HG02623 (cell line): Measurements from ENCODE around the gene NTRK3.

ENCODE experiments used
- ATAC-seq: cut with Tn5 transposase; IDR thresholded peaks from one replicate; pipeline ENCODE4 v1.9.1; 2021; ENCODE audit warnings: moderate library complexity; ENCODE audit not compliant: unreplicated experiment

Gene NTRK3

DNA sequence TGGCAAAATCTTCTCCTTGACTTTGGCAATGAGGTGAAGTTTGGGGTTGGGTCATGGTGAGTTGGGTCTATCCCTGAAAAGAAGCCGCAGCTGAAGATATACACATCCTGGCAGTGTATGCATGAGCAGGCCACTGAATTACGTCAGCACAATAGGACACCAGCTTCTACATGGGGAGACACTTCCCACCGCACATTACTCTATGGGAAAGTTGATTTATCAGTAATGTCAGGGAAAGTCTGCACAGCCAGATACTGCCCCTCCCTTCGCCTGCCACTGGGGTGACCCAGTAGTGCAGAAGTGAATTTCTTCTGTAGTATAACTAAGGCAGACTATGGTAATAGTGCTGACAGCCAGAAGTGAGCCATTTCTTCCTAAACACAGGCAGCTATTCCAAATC lies 245.0 kb downstream of the NTRK3 start:
- no peak for ATAC-seq

DNA sequence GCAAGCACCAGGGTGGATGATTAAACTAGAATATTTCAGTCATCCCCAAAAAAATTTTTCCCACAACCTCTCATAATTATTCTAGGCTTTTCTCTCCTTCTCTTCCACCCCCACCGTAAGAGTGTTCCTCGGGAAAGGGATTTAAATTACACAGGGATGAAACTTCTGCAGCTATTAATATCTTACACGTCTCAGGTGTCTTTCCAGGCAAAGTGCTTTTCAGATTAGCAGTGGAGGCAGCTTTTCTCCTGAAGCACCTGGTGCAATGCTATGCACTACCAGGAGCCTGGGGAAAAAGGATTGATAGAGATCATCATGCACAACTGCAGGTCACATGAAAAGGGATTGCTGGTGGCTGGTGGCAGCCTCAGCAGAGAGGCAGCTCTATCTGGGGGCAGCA lies 250.4 kb downstream of the NTRK3 start:
- ATAC-seq: no peak

GRCh38 chr15:88004399-88004798 lies 252.1 kb downstream of the NTRK3 start:
- no peak for ATAC-seq

GRCh38 chr15:88003541-88004327 lies 252.8 kb downstream of the NTRK3 start:
- ATAC-seq: no peak

- ATAC-seq: no peak
Observed at GRCh38 chr15:88002706-88003105, 253.8 kb downstream of the NTRK3 start.

DNA sequence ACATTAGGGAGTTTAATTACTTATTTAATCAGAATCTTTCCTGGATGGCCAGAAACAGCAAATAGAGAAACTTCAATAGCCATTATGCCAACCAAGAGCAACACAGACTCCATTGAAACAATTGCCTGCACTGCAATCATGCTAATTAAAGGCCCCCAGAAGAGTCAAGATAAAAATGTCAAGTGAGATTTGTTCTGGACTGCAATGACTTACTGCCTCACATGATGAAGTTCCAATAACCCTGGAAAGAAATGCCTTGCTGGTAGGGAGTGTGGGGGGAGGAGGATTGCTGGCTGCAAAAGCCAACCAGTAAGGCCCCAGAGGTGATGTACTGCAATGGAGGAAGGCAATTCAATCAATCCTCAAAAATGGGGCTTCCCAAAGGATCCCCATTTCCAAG lies 257.9 kb downstream of the NTRK3 start:
- no peak for ATAC-seq

GRCh38 chr15:87986776-87987175 lies 269.8 kb downstream of the NTRK3 start:
- ATAC-seq: no peak

DNA sequence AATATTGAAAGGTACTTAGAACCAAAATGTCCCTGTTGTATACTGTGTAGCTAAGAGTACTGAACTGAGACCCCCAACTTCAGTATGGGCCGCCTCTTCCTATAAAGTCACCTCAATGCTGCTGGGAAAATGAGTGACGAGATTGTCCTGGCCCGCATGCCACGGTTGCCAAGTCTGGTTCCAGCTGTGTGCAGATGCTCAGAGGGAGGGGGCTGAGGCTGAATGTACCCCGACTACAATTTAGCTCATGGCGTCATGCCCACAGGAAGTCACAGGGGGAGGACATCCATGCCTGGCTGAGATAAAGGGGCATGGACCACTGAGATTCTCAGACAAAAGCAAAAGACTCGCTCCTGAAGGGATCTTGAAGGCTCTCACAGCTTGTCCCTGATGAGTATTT lies 271.1 kb downstream of the NTRK3 start:
- no peak for ATAC-seq

DNA sequence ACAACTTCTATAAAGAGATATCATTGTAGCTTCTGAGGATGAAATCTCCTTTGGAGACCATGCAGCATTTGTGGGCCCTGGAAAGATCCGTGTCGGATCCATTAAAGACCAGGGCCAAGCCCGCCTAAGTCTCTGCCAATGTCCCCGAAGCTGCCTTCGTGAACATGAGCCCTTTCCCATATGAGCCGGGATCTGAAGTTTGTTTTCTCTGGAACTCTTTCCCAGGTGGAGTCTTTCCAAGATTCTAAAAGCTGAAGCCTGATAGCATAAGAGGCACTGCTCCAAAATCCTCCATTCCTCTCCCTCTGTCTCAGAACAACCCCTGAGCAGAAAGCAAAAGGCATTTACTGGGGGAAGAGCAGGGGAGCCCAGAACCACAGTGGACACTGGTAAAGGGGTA lies 274.6 kb downstream of the NTRK3 start:
- ATAC-seq: no peak

DNA sequence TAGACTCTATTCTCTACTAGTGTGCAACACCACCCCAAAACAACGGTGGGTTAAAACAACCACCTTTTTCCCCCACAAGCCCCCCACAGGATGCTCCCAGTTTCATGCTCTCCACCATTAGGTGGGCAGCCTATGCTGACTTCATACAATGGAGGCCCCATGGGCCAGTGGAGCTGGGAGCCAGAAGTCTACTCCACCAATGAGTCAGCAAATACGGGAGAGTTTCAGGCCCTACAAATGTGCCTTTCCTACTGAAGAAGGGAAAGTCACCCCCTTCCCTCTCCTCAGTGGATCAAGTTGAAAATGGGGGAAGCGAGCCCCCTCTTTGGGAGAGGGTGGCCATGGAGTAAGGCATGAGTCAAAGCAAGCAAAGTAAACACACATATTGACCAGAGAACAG lies 278.6 kb downstream of the NTRK3 start:
- no peak for ATAC-seq

DNA sequence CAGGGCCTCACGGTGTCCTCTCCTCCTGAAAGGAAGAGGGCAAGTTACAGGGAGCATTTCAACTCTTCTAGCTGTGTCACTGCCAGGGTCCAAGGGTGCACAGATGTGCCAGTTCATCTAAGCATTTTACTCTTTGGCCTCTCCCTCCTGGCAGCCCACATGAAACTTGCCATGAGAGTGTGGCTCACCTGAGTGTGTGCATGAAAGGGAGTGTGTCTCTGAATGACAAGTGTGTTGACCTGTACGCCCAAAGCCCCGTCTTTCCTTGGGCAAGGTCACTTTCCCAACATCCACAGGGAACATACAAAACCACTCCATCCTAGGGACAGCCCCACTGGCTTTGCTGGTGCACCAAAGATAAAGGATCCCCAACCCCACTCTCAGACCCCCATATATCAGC lies 280.0 kb downstream of the NTRK3 start:
- ATAC-seq: no peak

GRCh38 chr15:87973501-87974215 lies 282.9 kb downstream of the NTRK3 start:
- ATAC-seq: no peak

- ATAC-seq: no peak
Observed at GRCh38 chr15:87971076-87971475, 285.5 kb downstream of the NTRK3 start.

GRCh38 chr15:87967951-87968350 lies 288.6 kb downstream of the NTRK3 start:
- no peak for ATAC-seq

- ATAC-seq: no peak
Observed at GRCh38 chr15:87965304-87965703, 291.2 kb downstream of the NTRK3 start.

DNA sequence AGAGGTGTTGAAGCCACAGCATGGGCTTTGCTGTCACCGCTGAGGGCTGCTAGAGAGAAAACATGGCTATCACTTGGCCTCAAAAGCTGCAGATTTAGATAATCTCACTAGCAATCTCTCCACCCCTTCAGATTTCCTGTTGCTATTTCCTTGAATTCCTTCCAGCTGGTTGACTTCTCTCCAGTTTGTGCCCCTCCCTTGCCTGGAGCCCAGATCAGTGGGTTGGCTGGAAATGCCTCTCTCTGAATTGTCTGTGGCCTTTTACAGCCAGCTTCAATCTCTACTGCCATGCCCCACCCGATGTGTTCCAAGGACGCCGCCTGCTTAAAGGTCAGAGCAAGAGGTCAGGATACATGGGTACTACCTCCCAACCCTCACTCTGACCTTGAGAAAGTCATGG lies 294.1 kb downstream of the NTRK3 start:
- no peak for ATAC-seq

DNA sequence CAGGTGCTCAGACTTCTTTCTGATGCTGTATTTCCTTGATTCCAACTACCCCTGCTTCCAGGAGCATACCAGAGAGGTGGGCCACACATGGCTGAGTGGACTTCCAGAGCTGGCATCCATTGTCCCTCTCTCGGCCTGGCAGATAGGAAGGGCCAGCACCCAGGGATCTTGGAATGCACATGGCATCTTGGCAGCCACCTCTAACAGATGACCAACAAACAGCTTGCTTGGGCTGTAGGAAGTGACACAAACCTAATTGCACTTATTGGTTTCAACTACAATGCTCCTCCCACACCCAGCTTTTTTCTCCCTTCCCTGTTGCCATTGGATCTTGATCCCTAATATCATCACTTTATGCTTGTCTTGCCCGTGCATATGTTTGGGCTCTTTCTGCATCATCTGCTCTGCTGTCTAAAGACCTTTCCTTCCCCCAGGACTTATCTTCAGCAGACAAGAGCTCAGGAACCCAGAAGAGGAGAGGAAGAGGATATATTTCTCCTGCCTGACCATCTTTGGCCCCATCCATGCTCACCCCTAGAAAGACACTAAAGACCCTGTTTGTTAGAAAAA lies 294.6 kb downstream of the NTRK3 start:
- no peak for ATAC-seq

GRCh38 chr15:87959662-87960061 lies 296.9 kb downstream of the NTRK3 start:
- no peak for ATAC-seq

DNA sequence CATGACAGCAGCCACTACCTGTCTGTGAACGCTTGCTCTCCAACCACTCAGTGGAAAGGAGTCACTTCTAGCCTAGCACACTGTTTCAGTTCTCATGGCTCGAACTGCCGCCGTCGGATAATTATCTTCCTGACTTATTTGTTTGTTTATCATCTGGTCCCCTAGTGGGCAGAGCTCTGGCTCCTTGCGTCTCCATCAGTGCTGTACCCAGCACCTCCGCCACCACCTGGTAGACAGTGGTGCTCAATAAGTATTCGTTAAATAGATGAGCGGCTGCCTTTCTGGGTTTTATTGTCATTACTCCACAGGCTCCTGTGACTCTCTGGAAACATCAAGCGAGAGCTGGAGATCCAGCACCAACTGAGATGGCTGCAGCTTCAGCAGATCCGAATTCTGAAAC lies 297.5 kb downstream of the NTRK3 start:
- ATAC-seq: no peak

- no peak for ATAC-seq
Observed at GRCh38 chr15:87955284-87955909, 301.1 kb downstream of the NTRK3 start.

GRCh38 chr15:87954793-87955192 lies 301.7 kb downstream of the NTRK3 start:
- no peak for ATAC-seq
